T47D (cell line): Measurements from ENCODE around the gene L1CAM.
A peak's percentile ranks its signal among the peaks of the same experiment; 100 is the strongest.

Experiments used
- DNase-seq, 2 experiments: peaks; one replicate each; pipeline versions ENCODE4 v3.0.0 to v3.0.0-alpha.2; 2011 to 2012; ENCODE audit warnings: low read depth in 1 of 2, low spot score in 1 of 2
- JUND ChIP-seq: IDR thresholded peaks from 2 replicates; pipeline ENCODE4 v1.6.1; 2012; ENCODE audit warnings: low read depth
- in situ Hi-C: cut with HindIII; loops from 2 replicates; pipeline ENCODE4 v1.10.0; 2016; ENCODE audit warnings: low sequenced_read_pairs, low pct_unique_long_range_greater_than_20kb

The L1CAM gene, protein sequence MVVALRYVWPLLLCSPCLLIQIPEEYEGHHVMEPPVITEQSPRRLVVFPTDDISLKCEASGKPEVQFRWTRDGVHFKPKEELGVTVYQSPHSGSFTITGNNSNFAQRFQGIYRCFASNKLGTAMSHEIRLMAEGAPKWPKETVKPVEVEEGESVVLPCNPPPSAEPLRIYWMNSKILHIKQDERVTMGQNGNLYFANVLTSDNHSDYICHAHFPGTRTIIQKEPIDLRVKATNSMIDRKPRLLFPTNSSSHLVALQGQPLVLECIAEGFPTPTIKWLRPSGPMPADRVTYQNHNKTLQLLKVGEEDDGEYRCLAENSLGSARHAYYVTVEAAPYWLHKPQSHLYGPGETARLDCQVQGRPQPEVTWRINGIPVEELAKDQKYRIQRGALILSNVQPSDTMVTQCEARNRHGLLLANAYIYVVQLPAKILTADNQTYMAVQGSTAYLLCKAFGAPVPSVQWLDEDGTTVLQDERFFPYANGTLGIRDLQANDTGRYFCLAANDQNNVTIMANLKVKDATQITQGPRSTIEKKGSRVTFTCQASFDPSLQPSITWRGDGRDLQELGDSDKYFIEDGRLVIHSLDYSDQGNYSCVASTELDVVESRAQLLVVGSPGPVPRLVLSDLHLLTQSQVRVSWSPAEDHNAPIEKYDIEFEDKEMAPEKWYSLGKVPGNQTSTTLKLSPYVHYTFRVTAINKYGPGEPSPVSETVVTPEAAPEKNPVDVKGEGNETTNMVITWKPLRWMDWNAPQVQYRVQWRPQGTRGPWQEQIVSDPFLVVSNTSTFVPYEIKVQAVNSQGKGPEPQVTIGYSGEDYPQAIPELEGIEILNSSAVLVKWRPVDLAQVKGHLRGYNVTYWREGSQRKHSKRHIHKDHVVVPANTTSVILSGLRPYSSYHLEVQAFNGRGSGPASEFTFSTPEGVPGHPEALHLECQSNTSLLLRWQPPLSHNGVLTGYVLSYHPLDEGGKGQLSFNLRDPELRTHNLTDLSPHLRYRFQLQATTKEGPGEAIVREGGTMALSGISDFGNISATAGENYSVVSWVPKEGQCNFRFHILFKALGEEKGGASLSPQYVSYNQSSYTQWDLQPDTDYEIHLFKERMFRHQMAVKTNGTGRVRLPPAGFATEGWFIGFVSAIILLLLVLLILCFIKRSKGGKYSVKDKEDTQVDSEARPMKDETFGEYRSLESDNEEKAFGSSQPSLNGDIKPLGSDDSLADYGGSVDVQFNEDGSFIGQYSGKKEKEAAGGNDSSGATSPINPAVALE

DNA sequence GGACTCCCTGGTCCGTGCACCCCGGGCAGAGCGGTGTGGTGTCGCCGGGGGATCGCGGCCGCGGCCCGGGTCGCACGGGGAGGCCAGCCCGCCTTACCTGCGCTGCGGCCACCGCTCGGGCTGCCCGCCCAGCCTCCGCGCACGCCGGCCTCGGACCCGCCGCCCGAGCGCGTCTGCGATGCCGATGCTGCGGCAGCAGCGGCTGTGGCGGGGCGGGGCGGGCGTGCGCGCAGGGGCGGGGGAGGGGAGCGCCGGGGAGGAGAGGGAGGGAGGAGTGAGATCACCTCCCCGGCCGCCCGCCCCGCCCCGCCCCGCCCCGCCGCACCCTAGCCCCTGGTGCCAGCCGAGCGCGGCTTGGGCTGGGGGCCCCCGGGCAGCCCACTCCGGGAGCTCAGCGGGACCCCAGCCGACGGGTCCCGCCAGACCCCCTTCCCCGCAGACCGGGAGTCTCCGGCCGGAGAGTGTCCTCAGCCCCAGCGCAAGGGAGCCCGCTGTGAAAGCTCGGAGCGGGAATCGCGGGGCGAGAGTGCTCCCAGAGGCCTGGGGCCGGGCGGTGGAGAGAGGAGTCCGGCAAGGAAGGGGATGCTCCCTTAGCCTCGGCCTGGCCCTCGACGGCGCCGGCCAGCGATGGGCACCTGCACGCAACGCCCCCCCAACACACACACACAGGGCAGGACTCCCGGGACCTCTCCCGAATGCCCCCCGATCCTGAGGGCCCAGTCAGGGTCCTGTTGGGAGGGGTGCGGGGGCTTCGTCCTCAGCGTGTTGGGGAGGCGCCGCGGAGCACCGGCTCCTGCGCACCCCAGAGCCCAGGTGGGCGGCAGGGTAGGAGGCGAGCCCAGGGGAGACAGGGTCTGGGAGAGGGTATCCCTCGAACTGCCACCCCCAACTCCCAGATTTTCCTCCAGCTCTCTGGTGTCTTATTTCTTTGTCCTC is at the start of gene L1CAM:
Gene L1CAM (minus strand): TSS at position 206 of the 936 bp plus-strand sequence. CDS start 10,337 bp downstream, outside the sequence.
- in situ Hi-C loops = no loop called here
- no peak for TF ChIP-seq JUND
- peak in 1 of 2 experiments; percentile 26 for DNase-seq

DNA sequence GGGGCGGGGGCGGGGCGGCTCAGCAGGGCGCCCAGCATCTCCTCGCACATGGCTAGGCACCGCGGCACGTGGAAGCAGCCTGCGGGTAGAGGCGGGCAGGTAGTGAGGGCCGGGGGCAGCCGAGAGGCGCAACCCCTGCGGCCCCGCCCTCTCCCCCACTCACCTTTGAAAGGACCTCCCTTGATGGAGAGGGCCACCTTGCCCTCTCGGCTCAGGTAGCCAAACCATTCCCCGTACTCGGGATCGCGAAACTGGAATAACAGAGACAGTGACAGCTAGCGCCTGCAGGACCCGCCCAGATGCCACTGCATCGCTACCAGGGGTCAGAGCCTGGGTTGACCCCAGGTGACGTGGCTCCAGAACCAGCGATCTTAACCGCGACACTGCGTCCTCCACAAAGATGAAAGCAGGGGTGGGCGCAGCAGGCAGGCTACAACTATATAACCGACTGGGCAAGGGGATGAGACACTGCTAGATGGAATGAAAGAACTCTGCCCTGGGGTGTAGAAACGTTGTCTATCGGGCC is 49.4 kb upstream of the L1CAM start:
- TF ChIP-seq JUND = no peak
- DNase-seq = peak in 1 of 2 experiments; percentile 42
- in situ Hi-C loops = no loop called here

DNA sequence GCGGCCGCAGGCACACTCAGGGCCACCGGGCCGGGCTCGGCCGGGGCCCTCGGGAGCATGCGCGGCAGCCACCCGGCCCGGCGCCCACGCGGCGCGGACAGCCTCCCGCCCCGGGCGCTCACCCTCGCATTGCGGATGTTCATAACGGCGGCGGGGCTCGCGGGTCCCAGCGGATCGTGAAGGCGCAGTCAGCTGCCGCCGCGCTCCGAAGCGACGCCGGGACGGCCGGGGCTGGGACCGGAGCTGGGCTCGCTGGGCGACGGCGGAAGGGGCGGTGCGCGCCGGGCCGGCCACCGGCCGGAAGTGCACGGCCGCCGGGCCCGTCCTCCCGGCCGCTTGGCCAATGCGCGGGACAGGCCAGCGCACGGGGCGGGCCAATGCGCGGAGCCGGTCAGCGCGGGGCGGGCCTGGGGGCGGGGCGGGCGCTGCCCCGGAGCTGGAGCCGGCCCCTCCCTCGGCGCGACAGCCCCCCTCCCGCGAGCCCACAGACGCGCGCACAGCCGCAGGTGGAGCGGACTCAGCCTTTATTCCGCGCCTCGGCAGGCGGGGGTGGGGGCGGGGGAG is 48.9 kb upstream of the L1CAM start, which contains the start of gene NAA10:
Gene NAA10 (minus strand): TSS at position 276 of the 564 bp plus-strand sequence. CDS start 133 bp downstream, at position 143.
- in situ Hi-C loops = no loop called here
- peak; percentile 74 to 77 for DNase-seq
- no peak for TF ChIP-seq JUND

DNA sequence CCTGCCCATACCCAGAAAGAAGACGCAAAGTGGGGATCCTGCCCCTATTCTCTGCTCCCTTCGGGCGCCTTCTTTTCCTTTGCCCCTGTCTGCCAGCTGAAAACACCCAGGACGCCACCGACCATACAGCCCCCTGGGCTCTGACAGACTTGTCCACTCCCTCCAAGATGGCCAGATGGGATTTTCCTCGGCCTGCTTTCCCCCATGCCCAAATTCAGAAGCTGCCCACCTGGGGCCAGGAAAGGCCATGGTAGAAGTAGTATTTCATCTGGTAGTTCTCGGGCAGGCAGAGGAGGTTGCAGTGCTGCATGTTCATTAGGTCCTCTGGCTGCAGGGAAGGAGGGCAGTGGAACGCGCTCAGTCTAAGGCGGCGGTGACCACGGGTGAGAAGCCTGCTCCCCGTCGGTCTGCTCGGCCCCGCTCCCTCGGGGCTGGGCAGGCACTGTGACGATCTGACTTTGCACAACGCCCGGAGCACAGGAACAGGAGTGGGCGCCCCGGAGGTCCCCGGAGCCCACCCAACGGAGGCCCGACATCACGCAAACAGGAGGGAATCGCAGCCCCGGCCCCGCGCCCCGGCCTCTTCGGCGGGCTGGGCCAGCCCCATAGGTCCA is 48.3 kb upstream of the L1CAM start:
- no peak for TF ChIP-seq JUND
- in situ Hi-C loops = no loop called here
- no peak for DNase-seq

DNA sequence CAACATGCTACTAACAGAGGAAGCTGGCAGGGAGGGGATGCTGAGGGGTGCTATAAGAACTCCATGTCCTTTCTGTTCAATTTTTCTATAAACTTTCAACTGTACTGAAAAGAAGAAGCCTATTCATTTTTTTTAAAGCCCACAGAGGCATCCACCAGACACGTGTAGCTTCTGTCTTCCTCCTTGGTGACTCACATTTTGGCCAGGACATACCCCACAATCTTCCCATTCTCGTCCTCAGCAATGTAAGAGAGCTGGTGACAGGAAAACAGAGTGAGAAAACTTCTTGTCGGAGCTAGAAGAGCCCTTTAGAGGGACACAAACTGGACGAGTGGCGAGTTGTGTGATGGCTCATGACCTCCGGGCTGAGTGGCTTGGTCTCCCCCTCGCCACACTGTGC is 47.8 kb upstream of the L1CAM start:
- in situ Hi-C loops = no loop called here
- no peak for DNase-seq
- no peak for TF ChIP-seq JUND

DNA sequence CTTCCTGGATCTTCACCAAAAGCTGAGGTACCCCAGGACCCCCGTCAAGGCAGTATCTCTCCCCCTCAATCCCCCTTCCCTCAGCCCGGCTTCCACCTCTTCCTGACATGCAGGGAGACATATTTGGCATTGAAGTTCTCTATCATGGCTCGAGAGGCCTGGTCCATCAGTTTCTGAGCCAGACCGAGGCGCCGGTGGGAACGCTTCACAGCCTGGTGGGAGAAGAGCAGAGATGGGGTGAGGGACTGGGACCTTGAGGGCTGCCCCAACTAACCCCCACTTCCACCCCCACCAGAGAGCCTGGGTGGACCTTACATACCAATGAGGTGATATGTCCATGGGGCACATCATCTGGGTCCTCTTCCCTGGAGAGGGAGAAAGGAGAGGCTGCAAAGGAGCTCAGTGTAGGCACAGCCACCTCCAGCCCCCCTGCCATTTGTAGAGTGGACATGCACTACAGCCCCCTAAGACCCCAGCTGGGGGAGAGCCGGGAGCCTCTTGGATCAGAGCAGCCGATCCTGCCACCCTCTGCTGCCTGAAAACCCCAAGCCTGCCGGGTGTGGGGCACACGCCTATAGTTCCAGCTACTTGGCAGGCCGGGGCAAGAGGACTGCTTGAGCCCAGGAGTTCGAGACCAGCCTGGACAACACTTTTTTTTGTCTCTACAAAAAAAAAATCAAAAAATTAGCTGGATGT is 46.4 kb upstream of the L1CAM start:
- TF ChIP-seq JUND = no peak
- no peak for DNase-seq
- in situ Hi-C loops = no loop called here

DNA sequence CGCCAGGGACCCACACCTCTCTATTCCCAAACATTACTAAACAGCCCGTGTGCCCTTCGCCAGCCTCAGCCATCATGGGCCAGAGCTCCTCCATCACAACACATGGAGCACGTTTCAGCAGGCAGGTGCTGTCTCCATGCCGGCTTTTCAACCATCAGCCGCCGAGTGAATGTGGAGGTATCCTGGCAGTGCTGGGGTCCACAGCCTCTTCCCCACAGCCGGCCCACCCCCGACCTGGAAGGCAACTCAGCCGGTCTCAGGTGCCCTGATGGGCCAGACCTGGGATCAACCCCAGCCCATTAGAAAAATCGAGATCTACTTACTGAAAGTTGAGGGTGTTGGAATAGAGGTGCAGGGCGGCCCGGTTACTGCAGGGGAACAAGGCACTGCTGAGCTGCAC is 45.8 kb upstream of the L1CAM start:
- TF ChIP-seq JUND = no peak
- in situ Hi-C loops = no loop called here

DNA sequence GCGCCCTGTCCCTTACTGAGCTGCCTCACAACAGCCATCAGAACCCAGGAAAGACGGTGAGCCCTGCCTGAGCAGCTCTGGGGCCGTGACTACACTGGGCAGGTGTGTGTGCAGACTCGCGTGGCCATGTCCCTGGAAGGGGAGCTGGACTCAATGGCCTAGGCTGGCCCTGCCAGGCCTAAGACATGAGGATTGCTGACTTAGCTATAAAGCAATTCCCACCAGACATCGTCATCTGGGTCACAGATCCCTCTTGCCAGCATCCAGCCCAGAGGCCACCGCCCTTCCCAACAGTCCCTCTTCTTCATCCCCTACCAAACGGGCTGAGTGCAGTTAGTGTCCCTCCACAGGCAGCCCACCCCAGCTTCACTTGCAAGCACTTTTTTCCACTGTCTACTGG is 45.2 kb upstream of the L1CAM start:
- no peak for DNase-seq
- in situ Hi-C loops = no loop called here
- TF ChIP-seq JUND = no peak

More for the DNA sequence above, 45.8 kb upstream of the L1CAM start:
- no peak for DNase-seq

DNA sequence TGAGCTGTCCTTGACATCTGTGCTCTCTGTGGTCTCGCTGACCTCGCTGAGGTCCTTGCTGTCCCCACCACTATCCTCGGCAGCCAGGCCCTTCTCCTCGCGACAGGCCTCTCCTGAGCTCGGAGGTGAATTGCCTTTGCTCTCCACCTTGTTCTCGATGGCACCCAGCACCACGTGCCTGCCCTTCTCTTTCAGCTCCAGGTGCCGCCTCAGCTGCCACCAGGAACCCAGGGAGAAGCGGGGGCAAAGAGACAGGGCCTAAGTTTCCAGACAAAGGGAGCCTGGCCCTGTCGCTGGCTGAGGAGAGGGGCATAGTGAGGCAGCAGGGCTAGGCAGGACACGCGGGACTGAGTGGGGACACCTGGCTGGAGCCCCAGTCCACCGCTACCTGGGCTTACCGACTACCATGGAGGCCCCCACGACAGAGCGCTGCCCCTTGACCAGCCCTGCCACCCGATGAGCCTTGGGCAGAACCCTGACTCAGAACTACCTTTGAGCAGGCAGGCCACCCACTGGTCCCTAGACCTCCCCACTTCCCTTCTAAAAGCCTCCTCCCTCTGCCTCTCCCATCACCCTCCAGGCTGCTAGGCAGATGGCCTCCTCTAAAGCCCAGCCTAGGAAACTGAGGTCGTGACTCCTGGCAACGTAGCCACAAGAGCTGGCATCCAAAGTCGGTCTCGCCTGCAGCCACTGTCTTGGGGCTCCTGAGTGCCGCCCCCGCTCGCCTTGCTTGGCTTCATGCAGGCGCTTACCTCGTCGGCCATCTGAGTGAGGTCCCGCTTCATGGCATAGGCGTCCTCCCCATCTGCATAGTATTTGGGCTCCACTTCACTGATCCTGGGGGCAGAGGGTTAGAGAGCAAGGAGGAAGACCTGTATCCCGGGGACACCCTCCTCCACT is 44.3 kb upstream of the L1CAM start:
- TF ChIP-seq JUND = no peak
- in situ Hi-C loops = no loop called here
- DNase-seq = no peak
